ENCODE results near the gene PWWP2B. TPM values are rescaled to one million over a fixed set of nuclear protein-coding genes. Genes with fewer than 3 reads are reported as not detected.
"Not testable (repeated sequence)": the region's sequence is repeated elsewhere in the genome, so short reads cannot be mapped to it uniquely, and the experiment has no call there.

The PWWP2B gene
- total and polyA plus RNA-seq, 2 of the 13 experiments (the other 11 are each of a cell fraction or from before 2014, with no cell fraction given) = 2.3 to 4.7 TPM

DNA sequence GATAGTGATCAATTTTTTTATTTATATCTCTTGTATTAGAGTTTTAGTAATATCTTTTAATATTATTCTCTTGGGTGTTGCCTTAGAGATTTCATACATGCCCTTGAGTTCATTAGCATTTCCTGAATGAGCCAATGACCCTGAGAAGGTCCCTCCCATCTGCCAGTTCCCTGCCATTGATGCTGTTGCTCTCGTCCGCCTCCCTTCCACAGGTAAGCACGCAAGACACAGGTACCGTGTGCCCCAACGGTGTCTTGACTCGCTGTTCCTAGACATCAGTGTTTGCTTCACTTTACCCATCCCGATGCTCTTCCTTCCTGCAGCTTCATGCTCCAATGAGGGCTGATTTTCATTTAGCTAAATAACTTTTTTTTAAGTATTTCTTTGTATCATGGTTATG lies 19.7 kb upstream of the PWWP2B start:
- CTCF ChIA-PET (ENCODE audit: low intra/inter-chr PET ratio, low total read pairs) = no interaction called here
- POLR2A ChIA-PET = no interaction called here
- Histone ChIP-seq H3K4me2 (ENCODE audit: low read depth, low read length) (no peak overlapping the region), H3K9me3 (ENCODE audit: low read length) (no peaks in the 10 kb centered on the region), H2AFZ (ENCODE audit: low read length) (no peak overlapping the region), H3K27me3 (ENCODE audit: control insufficient read depth in 1 of 2, insufficient read depth in 2 of 2, low read length in 2 of 2) (0 out of 5 replicates have a peak, but pooled peaks cover 0 to 5% of the 10 kb centered on the region in 2 experiments), H3K27ac (ENCODE audit: extremely low read length, insufficient read depth, low read length) (no peak overlapping the region), H3K79me2 (ENCODE audit: insufficient read depth, low read length) (no peaks in the 10 kb centered on the region), H3K36me3 (replicated peaks in 1 of 2; ENCODE audit: control insufficient read depth in 1 of 2, insufficient read depth in 2 of 2, low read length in 2 of 2) (no peaks in the 10 kb centered on the region), H3K4me3 (replicated peaks in 1 of 3; ENCODE audit: insufficient read depth in 1 of 3, low read depth in 2 of 3, low read length in 3 of 3) (no peak overlapping the region), H3K4me1 (ENCODE audit: insufficient read depth, low read length) (peaks cover 39% of the 10 kb centered on the region), H4K20me1 (ENCODE audit: insufficient read depth, low read length) (no peaks in the 10 kb centered on the region), H3K9ac (ENCODE audit: insufficient read depth, low read depth, low read length) (no peak overlapping the region)
- WGBS (ENCODE audit: low lambda C conversion rate) = 81% methylated on average over 7 of the region's 7 CpGs
- TF ChIP-seq ZNF512 (CRISPR knock-in tag; IDR thresholded peaks at IDR 0.05) (no peak), ZNF644 (CRISPR knock-in tag; IDR thresholded peaks at IDR 0.05; ENCODE audit: low read depth) (no peak), TFDP1 (CRISPR knock-in tag; IDR thresholded peaks at IDR 0.05; ENCODE audit: borderline replicate concordance) (no peak), ZHX1 (CRISPR knock-in tag; IDR thresholded peaks at IDR 0.05; ENCODE audit: low read depth) (no peak), YEATS2 (CRISPR knock-in tag; IDR thresholded peaks at IDR 0.05; ENCODE audit: borderline replicate concordance) (no peak), ELF1 (CRISPR knock-in tag; IDR thresholded peaks at IDR 0.05) (no peak), CHD2 (IDR thresholded peaks at IDR 0.05; ENCODE audit: low read depth, low read length) (no peak), TOE1 (CRISPR knock-in tag; IDR thresholded peaks at IDR 0.05) (no peak), ZNF10 (CRISPR knock-in tag; IDR thresholded peaks at IDR 0.05; ENCODE audit: borderline replicate concordance, low read depth) (no peak), MTA3 (CRISPR knock-in tag; IDR thresholded peaks at IDR 0.05) (no peak), MTA1 (CRISPR knock-in tag; IDR thresholded peaks at IDR 0.05; ENCODE audit: borderline replicate concordance) (no peak), ERF (CRISPR knock-in tag; IDR thresholded peaks at IDR 0.05) (no peak), ZNF775 (CRISPR knock-in tag; IDR thresholded peaks at IDR 0.05; ENCODE audit: borderline replicate concordance) (no peak)
- TF ChIP-seq, protein P1, sequence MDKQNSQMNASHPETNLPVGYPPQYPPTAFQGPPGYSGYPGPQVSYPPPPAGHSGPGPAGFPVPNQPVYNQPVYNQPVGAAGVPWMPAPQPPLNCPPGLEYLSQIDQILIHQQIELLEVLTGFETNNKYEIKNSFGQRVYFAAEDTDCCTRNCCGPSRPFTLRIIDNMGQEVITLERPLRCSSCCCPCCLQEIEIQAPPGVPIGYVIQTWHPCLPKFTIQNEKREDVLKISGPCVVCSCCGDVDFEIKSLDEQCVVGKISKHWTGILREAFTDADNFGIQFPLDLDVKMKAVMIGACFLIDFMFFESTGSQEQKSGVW (CRISPR knock-in tag; IDR thresholded peaks at IDR 0.05; ENCODE audit: borderline replicate concordance) = no peak
- DNase-seq (ENCODE audit: low spot score) = no peak
- in situ Hi-C loops (cut with HindIII; ENCODE audit: extremely low pct_ligation_motif_present, low pct_unique_long_range_greater_than_20kb) (no loop called here), intact Hi-C loops (cut with micrococcal nuclease; ENCODE audit: unreplicated experiment) (no loop called here)
- no TSS peak for BruUV-seq (replicated peaks)
- FAIRE-seq = no peak
- no peak for ATAC-seq

GRCh38 chr10:132379026-132379425 lies 18.0 kb upstream of the PWWP2B start:
- H3K36me3 ChIP-seq (replicated peaks in 1 of 2; ENCODE audit: control insufficient read depth in 1 of 2, insufficient read depth in 2 of 2, low read length in 2 of 2); H3K4me2 ChIP-seq (ENCODE audit: low read depth, low read length); FAIRE-seq; H3K9me3 ChIP-seq (ENCODE audit: low read length); H3K79me2 ChIP-seq (ENCODE audit: insufficient read depth, low read length); in situ Hi-C loops (cut with HindIII; ENCODE audit: extremely low pct_ligation_motif_present, low pct_unique_long_range_greater_than_20kb); H2AFZ ChIP-seq (ENCODE audit: low read length); CTCF ChIA-PET (ENCODE audit: low intra/inter-chr PET ratio, low total read pairs); H3K27ac ChIP-seq (ENCODE audit: extremely low read length, insufficient read depth, low read length); ATAC-seq; H3K4me3 ChIP-seq (replicated peaks in 1 of 3; ENCODE audit: insufficient read depth in 1 of 3, low read depth in 2 of 3, low read length in 3 of 3); H3K9ac ChIP-seq (ENCODE audit: insufficient read depth, low read depth, low read length); POLR2A ChIA-PET; DNase-seq (ENCODE audit: low spot score); BruUV-seq (replicated peaks); intact Hi-C loops (cut with micrococcal nuclease; ENCODE audit: unreplicated experiment); H4K20me1 ChIP-seq (ENCODE audit: insufficient read depth, low read length): not testable (repeated sequence)
- 65% methylated on average over 16 of the region's 16 CpGs for WGBS (ENCODE audit: low lambda C conversion rate)
- Histone ChIP-seq H3K27me3 (ENCODE audit: control insufficient read depth in 1 of 2, insufficient read depth in 2 of 2, low read length in 2 of 2) (peaks cover 0 to 15% of the 10 kb centered on the region in 2 experiments; a peak in 2 of 5 replicates), H3K4me1 (ENCODE audit: insufficient read depth, low read length) (peaks cover 51% of the 10 kb centered on the region)
